ENCODE measurements around the gene AGBL5.

Gene AGBL5

DNA sequence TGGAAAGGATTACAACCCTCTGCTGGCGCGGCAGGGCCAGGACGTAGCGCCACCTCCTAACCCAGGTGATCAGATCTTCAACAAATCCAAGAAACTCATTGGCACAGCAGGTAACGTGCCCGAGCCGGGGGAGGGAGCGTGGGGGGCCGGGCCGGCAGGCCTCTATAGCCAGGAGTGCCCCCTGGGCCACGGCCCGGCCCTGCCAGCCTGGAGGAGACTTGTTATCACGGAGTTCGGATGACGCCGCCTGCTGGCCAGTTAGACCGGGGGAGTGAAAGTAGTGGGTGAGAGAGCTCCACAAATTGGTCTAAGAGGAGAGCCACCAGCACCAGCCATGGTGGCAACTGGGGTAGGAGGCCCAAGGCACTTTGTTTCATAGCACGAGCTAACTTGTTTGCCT lies 27.3 kb upstream of the AGBL5 start:
- TF ChIP-seq POLR2AphosphoS5 (IDR thresholded peaks at IDR 0.05; ENCODE audit: low read depth) (no peak), GABPA (IDR thresholded peaks at IDR 0.05; ENCODE audit: low read depth) (no peak), SPI1 (IDR thresholded peaks at IDR 0.05; ENCODE audit: borderline replicate concordance, low read depth) (no peak)
- TF ChIP-seq, protein P1, sequence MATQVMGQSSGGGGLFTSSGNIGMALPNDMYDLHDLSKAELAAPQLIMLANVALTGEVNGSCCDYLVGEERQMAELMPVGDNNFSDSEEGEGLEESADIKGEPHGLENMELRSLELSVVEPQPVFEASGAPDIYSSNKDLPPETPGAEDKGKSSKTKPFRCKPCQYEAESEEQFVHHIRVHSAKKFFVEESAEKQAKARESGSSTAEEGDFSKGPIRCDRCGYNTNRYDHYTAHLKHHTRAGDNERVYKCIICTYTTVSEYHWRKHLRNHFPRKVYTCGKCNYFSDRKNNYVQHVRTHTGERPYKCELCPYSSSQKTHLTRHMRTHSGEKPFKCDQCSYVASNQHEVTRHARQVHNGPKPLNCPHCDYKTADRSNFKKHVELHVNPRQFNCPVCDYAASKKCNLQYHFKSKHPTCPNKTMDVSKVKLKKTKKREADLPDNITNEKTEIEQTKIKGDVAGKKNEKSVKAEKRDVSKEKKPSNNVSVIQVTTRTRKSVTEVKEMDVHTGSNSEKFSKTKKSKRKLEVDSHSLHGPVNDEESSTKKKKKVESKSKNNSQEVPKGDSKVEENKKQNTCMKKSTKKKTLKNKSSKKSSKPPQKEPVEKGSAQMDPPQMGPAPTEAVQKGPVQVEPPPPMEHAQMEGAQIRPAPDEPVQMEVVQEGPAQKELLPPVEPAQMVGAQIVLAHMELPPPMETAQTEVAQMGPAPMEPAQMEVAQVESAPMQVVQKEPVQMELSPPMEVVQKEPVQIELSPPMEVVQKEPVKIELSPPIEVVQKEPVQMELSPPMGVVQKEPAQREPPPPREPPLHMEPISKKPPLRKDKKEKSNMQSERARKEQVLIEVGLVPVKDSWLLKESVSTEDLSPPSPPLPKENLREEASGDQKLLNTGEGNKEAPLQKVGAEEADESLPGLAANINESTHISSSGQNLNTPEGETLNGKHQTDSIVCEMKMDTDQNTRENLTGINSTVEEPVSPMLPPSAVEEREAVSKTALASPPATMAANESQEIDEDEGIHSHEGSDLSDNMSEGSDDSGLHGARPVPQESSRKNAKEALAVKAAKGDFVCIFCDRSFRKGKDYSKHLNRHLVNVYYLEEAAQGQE (IDR thresholded peaks at IDR 0.05; ENCODE audit: insufficient replicate concordance, low read depth) = no peak
- TF ChIP-seq, protein P2, sequence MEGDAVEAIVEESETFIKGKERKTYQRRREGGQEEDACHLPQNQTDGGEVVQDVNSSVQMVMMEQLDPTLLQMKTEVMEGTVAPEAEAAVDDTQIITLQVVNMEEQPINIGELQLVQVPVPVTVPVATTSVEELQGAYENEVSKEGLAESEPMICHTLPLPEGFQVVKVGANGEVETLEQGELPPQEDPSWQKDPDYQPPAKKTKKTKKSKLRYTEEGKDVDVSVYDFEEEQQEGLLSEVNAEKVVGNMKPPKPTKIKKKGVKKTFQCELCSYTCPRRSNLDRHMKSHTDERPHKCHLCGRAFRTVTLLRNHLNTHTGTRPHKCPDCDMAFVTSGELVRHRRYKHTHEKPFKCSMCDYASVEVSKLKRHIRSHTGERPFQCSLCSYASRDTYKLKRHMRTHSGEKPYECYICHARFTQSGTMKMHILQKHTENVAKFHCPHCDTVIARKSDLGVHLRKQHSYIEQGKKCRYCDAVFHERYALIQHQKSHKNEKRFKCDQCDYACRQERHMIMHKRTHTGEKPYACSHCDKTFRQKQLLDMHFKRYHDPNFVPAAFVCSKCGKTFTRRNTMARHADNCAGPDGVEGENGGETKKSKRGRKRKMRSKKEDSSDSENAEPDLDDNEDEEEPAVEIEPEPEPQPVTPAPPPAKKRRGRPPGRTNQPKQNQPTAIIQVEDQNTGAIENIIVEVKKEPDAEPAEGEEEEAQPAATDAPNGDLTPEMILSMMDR (IDR thresholded peaks at IDR 0.05; ENCODE audit: insufficient read depth, low read length) = no peak
- Histone ChIP-seq H3K27me3 (ENCODE audit: insufficient read depth, poor library complexity, severe bottlenecking) (no peaks in the 10 kb centered on the region), H3K27ac (replicated peaks) (no peak overlapping the region), H3K4me3 (replicated peaks; ENCODE audit: insufficient read depth, low read length) (no peak overlapping the region)
- no peak for DNase-seq (ENCODE audit: low read depth in 1 of 2, low spot score in 1 of 2)

GRCh38 chr2:27024812-27025211 lies 26.7 kb upstream of the AGBL5 start:
- H3K27ac ChIP-seq (replicated peaks) = no peak overlapping the region

GRCh38 chr2:27025281-27025800 lies 26.1 kb upstream of the AGBL5 start:
- H3K27ac ChIP-seq (replicated peaks) = no peak overlapping the region
- TF ChIP-seq, protein P1 (IDR thresholded peaks at IDR 0.05; ENCODE audit: insufficient replicate concordance, low read depth) = no peak
- TF ChIP-seq GABPA (IDR thresholded peaks at IDR 0.05; ENCODE audit: low read depth) (no peak), SPI1 (IDR thresholded peaks at IDR 0.05; ENCODE audit: borderline replicate concordance, low read depth) (no peak), POLR2AphosphoS5 (IDR thresholded peaks at IDR 0.05; ENCODE audit: low read depth) (no peak)
- H3K4me3 ChIP-seq (replicated peaks; ENCODE audit: insufficient read depth, low read length) = no peak overlapping the region
- no peaks in the 10 kb centered on the region for H3K27me3 ChIP-seq (ENCODE audit: insufficient read depth, poor library complexity, severe bottlenecking)
- no peak for DNase-seq (ENCODE audit: low read depth in 1 of 2, low spot score in 1 of 2)

More at GRCh38 chr2:27024812-27025211, 26.7 kb upstream of the AGBL5 start:
- no peak for DNase-seq (ENCODE audit: low read depth in 1 of 2, low spot score in 1 of 2)
- H3K4me3 ChIP-seq (replicated peaks; ENCODE audit: insufficient read depth, low read length) = no peak overlapping the region
- TF ChIP-seq, protein P2 (IDR thresholded peaks at IDR 0.05; ENCODE audit: insufficient read depth, low read length) = no peak
- no peak for TF ChIP-seq SPI1 (IDR thresholded peaks at IDR 0.05; ENCODE audit: borderline replicate concordance, low read depth)
- TF ChIP-seq POLR2AphosphoS5 (IDR thresholded peaks at IDR 0.05; ENCODE audit: low read depth) = no peak
- TF ChIP-seq GABPA (IDR thresholded peaks at IDR 0.05; ENCODE audit: low read depth) = no peak
- TF ChIP-seq, protein P1 (IDR thresholded peaks at IDR 0.05; ENCODE audit: insufficient replicate concordance, low read depth) = no peak
- no peaks in the 10 kb centered on the region for H3K27me3 ChIP-seq (ENCODE audit: insufficient read depth, poor library complexity, severe bottlenecking)

Data from HL-60 (cell line).